Measurements from ENCODE around the gene NUDCD3.
"Not testable (repeated sequence)": the region's sequence is repeated elsewhere in the genome, so short reads cannot be mapped to it uniquely, and the experiment has no call there.

NUDCD3 gene

GRCh38 chr7:44449584-44449928, 40.9 kb downstream of the NUDCD3 start:
- no peak for DNase-seq (ENCODE audit: low read depth in 1 of 2, low spot score in 1 of 2)

DNA sequence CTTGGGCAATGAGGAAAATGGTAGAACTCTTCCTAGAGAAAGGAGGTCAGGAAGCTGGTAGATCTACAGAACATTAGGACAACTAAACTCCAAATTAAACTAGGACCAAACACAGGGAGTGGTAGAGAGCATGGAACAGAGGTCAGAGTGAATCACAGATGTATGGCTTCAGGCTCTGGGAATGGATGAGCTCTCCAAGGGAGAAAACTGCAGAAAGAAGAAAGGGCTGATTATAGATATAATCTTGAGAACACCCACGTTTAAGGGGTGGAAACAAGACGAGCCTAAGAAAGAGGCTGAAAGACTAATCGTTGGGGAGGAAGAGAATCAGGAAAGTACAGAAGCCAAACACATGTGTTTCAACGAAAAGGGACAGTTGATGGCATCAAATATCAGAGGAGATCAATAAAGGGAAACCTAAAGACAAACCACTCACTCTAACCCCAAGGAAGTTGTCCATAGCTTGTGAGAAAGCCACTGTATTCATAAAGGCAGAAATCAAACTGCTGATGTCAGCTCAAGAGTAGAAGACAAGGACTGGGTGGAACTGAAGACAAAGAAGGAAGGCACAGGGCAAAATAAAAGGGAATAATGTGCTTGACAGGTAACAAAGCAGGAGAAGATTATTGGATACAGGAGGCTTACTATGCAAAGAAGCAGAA, 41.4 kb downstream of the NUDCD3 start:
- DNase-seq (ENCODE audit: low read depth in 1 of 2, low spot score in 1 of 2) = no peak

GRCh38 chr7:44447874-44448425, 42.5 kb downstream of the NUDCD3 start:
- no peak for DNase-seq (ENCODE audit: low read depth in 1 of 2, low spot score in 1 of 2)

- DNase-seq (ENCODE audit: low read depth in 1 of 2, low spot score in 1 of 2) = no peak
Observed at GRCh38 chr7:44445986-44446671, 44.3 kb downstream of the NUDCD3 start.

GRCh38 chr7:44441079-44441478, 49.4 kb downstream of the NUDCD3 start:
- DNase-seq (ENCODE audit: low read depth in 1 of 2, low spot score in 1 of 2) = no peak

DNA sequence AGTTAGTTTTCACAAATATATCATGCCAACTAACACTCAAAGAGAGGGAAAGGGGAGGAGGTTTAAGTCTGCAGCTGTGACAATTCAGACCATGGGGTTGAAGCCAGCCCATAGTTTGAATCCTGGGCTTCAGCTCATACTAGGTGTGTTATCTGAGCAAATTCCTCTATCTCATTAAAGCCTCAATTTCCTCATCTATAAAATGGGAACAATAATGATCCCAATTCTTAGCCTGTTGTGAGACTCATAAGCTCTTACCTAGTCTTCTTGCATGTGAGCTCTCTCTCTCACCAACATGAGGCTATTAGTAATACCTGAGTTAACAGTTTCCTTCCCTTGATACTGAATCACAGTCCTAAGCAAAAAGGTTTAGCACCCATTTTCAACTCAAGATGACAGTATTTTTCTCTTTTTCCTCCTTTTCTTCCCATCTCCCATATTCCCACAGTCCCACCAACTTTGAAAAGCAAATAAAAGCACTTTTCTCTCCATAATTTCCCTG, 49.8 kb downstream of the NUDCD3 start:
- DNase-seq (ENCODE audit: low read depth in 1 of 2, low spot score in 1 of 2) = no peak

DNA sequence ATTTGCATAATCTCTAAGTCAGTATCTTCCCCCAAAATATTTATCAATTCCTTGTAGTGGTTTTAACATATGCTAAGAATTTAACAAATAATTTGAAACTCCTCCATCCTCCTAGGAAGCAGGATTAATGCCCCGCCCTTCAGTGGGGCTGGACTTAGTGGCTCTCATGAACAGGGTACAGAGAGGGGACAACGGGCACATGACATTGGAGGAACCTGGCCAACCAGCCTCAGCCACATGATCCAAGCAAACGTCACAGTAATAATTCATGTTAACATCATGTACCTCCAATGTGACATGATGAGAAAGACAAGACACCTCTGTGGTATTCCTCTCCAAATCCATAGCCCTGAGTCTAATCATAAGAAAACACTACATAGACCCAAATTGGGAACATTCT, 50.5 kb downstream of the NUDCD3 start:
- no peak for DNase-seq (ENCODE audit: low read depth in 1 of 2, low spot score in 1 of 2)

GRCh38 chr7:44438816-44439215, 51.6 kb downstream of the NUDCD3 start:
- DNase-seq (ENCODE audit: low read depth in 1 of 2, low spot score in 1 of 2) = no peak

DNA sequence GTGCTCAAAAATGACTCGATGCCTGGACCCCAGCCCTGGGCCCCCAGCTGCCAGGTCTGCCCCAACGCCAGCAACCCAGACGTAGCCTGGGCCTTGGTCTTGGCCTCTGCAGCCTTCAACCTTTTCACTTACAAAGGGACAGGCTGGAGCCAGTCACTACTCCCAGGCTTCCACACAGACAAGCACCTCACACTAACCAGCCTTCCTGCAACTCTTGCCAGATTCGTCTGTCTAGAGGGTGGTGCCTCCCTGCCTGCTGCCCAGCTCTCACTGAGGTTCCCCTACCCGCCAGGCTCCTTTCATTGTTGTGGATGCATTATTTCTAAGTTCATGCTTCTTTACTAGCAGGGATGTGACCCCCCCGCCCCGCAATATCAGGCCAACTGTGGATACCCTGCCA, 56.3 kb downstream of the NUDCD3 start:
- no peak for DNase-seq (ENCODE audit: low read depth in 1 of 2, low spot score in 1 of 2)

DNA sequence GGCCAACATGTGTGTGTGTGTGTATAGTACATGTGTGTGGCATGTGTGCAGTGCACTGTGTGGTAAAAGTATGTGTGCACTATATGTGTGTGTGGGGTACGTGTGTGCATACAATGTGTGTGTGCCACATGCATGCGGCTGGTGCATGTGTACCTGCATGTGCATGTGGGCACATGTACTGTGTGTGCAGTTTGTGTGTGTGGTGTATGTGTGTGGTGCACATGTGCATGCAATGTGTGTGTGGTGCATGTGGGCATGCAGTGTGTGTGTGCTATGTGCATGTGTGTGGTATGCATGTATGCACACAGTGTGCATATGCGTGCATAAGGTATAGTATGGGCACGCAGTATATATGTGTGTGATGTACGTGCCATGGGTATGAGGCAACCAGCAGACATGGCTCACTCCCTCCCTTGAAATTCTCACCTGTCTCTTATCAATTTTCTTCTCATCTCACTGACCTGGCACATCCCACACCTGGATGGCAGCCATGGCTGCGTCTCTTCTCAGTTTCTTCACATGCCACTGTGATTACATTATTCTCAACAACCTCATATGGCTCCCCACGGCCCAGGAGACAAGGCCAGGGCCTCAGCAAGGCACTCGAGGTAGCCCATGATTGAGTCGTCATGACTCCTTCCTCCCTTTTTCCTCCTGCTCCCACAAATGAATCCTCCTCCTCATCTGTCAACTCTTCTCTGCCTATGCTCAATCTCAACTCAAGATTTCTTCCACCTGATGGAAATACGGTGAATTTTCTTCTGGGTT, 57.0 kb downstream of the NUDCD3 start:
- DNase-seq (ENCODE audit: low read depth in 1 of 2, low spot score in 1 of 2) = no peak

GRCh38 chr7:44432381-44432977, 58.0 kb downstream of the NUDCD3 start:
- DNase-seq (ENCODE audit: low read depth in 1 of 2, low spot score in 1 of 2) = no peak

DNA sequence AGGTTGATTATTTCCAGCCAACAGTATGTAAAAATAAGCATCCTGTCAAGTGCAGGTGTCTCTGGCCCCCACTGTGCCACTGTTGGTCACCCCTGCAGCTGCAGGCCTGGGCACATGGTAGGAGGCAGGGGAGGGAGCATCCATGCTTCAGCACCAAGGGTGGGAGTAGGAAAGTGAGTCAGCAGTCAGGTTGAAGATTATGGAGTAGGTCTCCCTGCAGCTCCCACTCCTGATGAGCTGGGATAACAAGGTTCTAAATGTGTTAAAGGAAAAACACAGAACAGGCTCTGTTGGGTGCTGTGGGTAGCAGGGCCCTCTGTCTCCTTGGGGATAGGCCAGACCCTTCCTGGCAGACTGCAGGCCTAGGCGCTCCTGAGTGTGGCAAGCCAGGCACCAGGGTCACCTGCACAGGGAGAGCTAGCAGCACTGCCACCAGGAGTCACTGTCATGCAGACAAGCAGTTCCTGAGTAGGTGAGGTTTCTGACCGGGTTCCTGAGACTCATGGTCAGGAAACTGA, 59.3 kb downstream of the NUDCD3 start:
- no peak for DNase-seq (ENCODE audit: low read depth in 1 of 2, low spot score in 1 of 2)

GRCh38 chr7:44430054-44430453, 60.4 kb downstream of the NUDCD3 start:
- no peak for DNase-seq (ENCODE audit: low read depth in 1 of 2, low spot score in 1 of 2)

- DNase-seq (ENCODE audit: low read depth in 1 of 2, low spot score in 1 of 2) = not testable (repeated sequence)
Observed at GRCh38 chr7:44424762-44425161, 65.7 kb downstream of the NUDCD3 start.

DNA sequence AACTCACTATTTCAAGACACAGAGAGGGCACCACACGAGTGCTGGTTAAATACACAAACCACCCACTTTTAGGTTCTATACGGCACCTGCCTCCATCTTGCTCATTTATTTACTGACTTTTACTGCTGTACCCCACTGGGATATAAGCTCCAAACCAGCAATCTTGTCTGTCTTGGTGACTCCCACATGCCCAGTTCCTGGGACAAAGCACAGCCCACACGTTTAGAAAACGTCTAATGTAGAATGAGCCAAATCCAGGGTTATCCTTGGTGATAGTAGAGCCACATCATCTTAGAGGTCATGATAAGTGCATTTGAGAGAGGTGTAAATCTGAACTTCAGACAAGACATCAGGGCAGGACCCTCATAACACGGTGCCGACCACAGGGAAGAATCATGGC, 73.5 kb downstream of the NUDCD3 start:
- DNase-seq (ENCODE audit: low read depth in 1 of 2, low spot score in 1 of 2) = no peak

DNA sequence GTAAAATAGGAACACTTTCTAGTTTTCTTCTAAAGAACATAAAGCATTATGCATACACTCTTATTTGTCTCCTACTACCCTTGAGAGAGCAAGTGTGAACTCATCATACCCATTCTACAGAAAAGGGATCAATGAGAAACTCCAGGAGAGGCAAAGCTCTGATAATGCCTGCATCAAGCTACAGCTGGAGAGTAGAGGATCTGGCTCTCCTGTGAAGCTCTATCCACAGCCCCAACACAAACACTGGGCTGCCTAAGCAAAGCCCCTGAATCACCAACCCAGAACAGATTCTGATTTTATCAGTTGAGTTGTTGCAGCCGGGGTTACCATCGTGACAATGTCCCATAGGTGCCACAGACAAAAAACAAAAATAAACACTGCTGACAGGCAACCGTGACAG, 74.9 kb downstream of the NUDCD3 start:
- no peak for DNase-seq (ENCODE audit: low read depth in 1 of 2, low spot score in 1 of 2)

DNA sequence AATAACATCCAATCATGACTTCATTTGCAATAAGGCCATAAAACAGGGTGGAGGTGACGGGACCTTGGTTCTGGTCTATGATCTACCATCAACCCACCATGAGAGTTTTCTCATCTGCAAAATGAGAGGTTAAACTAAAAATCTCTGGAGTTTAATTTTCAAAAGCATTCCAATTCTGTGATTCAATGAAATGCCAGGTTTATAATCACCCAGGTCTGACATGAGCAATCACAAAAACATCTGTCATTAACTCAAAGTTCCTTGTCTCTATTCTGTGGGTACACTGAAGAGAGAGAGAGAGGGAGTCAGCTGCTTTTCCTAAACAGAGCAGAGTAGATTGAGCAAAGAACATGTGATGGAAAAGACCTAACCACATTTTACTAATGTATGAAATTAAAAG, 75.4 kb downstream of the NUDCD3 start:
- DNase-seq (ENCODE audit: low read depth in 1 of 2, low spot score in 1 of 2) = no peak

DNA sequence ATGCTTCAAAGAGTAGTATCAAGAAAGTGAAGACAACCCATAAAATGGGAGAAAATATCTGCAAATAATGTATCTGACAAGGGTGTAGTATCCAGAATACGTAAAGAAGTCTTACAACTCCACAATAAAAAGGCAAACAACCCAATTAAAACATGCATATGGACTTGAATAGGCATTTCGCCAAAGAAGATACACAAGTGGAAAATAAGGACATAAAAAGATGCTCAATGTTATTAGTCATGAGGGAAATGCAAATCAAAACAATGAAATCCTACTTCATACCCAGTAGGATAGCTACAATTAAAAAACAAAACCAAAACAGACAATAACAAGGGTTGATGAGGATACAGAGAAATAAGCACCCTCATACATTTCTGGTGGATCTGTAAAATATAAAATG, 79.2 kb downstream of the NUDCD3 start:
- DNase-seq (ENCODE audit: low read depth in 1 of 2, low spot score in 1 of 2) = no peak

DNA sequence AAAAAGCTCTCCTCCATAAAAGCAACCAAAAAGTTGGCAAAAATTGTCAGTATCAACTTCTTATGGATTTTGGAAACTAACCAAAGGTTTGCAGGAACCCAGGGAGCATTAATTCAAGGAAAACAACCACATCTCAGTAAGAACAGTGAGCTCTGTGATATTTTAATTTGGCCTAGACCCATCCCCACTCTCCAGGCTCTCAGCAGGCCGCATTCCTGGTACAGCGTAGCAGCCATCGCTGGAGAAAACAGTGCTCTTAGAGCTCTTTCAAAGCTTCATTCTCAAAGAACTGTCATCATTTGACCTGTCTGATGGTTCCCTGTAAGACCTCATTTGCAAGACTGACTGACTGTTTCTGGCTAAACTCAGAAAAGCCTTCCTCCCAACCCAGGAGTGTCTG, 81.9 kb downstream of the NUDCD3 start:
- no peak for DNase-seq (ENCODE audit: low read depth in 1 of 2, low spot score in 1 of 2)

GRCh38 chr7:44403775-44404174, 86.7 kb downstream of the NUDCD3 start:
- no peak for DNase-seq (ENCODE audit: low read depth in 1 of 2, low spot score in 1 of 2)

DNA sequence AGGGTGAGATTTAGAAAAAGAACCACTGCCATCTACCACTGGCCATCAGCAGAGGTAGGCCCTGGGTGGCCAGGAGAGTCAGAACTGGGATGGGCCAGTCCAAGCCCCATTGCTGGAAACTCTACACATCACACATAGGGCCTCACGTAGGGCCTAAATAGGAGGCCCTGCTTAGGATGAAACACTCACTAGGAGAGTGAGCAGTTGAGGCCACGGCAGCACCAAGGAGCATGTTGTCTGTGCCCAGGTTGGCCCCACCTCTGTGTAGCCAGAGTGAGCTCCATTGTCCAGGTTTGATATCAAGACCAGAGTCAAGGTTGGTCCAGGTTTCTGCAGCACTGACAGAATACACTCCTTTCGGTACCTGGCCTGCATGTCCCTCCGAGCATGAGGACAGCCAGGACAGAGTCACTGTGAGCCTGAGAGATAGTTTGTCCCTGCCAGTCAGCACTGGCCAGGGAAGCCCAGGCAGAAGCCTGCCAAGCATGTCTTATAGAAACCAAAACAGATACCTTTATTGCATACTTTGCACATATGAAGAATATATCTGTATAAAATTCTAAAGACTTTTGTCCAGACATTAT, 87.2 kb downstream of the NUDCD3 start:
- DNase-seq (ENCODE audit: low read depth in 1 of 2, low spot score in 1 of 2) = no peak

Measured in activated CD4-positive, alpha-beta T cell treated with anti-CD3 and anti-CD28 coated beads, Interleukin-2, amount 50 U/mL, for 24 hours (primary cell).